ENCODE data around the gene NEU1. TPM values are rescaled to one million over a fixed set of nuclear protein-coding genes. Genes with fewer than 3 reads are reported as not detected.

The NEU1 gene
- total RNA-seq, 1 experiment from 2014 or later = 15.1 TPM

GRCh38 chr6:31826793-31827285 lies 35.8 kb downstream of the NEU1 start:
- no peaks in the 10 kb centered on the region for H3K9me3 ChIP-seq (ENCODE audit: control insufficient read depth in 1 of 2, insufficient read depth in 1 of 2, low read depth in 1 of 2, low read length in 2 of 2)
- peak overlapping the region; percentile 77 for H3K4me2 ChIP-seq (ENCODE audit: low read length)
- H3K4me1 ChIP-seq (ENCODE audit: control insufficient read depth in 1 of 2, insufficient read depth in 2 of 2, low read length in 2 of 2) = peaks cover 46 to 73% of the 10 kb centered on the region in 2 experiments
- peak overlapping the region; percentile 94 for H3K27ac ChIP-seq (ENCODE audit: low read depth, low read length)
- H2AFZ ChIP-seq (ENCODE audit: low read depth, low read length, poor library complexity, severe bottlenecking) = no peak overlapping the region
- BruUV-seq (replicated peaks) = TSS peak; percentile 96
- peak overlapping the region; percentile 43 to 71 for H3K4me3 ChIP-seq (replicated peaks in 1 of 2; ENCODE audit: low read depth in 1 of 2, low read length in 2 of 2)
- peaks cover 4% of the 10 kb centered on the region; the same call in 1 of the 2 replicates for H4K20me1 ChIP-seq (ENCODE audit: insufficient read depth)
- intact Hi-C loops (cut with micrococcal nuclease) = loop anchor here (1.0 to 2.0 kb wide), 4 partner anchors 20 to 147 kb away; no protein-coding TSS in a partner anchor
- no peaks in the 10 kb centered on the region for H3K27me3 ChIP-seq (ENCODE audit: insufficient read depth, low read length)
- no peaks in the 10 kb centered on the region for H3K9me2 ChIP-seq (ENCODE audit: insufficient read depth)
- no peak for DNase-seq (ENCODE audit: low read depth, low spot score)
- ChIA-PET POLR2A (interaction anchor here (0.7 to 1.8 kb wide), 36 partner anchors 8 to 324 kb away, joined by 3 to 49 read pairs (median 6); partner anchors contain the start of genes ABHD16A, BAG6, C6orf47 and CLIC1), RAD21 (ENCODE audit: low non-redundant PET in 1 of 2, low total read pairs in 2 of 2, uncharacterized antibody in 2 of 2, unreplicated experiment in 2 of 2) (interaction anchor here in 1 of 2 experiments (0.9 to 2.0 kb wide), 3 partner anchors 20 to 88 kb away, joined by 3 to 5 read pairs (median 4); partner anchors contain the start of genes LSM2 and VARS1), CTCF (interaction anchor here (0.7 to 1.5 kb wide), 4 partner anchors 20 to 57 kb away, joined by 5 to 7 read pairs (median 6); partner anchors contain the start of genes LSM2 and VARS1)
- H3K79me2 ChIP-seq (ENCODE audit: insufficient read depth, low read length) = peaks cover 29% of the 10 kb centered on the region
- peak overlapping the region; percentile 70 for H3K9ac ChIP-seq (ENCODE audit: low read length)
- peak; percentile 46 for ATAC-seq
- H3K36me3 ChIP-seq (ENCODE audit: control insufficient read depth in 1 of 2, insufficient read depth in 2 of 2, low read length in 2 of 2) = no peaks in the 10 kb centered on the region; a peak in 1 of 4 replicates
- TF ChIP-seq ZNF274 (IDR thresholded peaks at IDR 0.05; ENCODE audit: low read depth, low read length) (no peak), TCF7L2 (IDR thresholded peaks at IDR 0.05; ENCODE audit: borderline replicate concordance, extremely low read depth, insufficient read depth, insufficient read length) (no peak), YY1 (IDR thresholded peaks at IDR 0.05; ENCODE audit: extremely low read depth, insufficient replicate concordance, low read depth, low read length) (peak; percentile 10), EGR1 (IDR thresholded peaks at IDR 0.05; ENCODE audit: low read depth) (no peak), REST (IDR thresholded peaks at IDR 0.05; ENCODE audit: low read depth) (no peak), SIN3A (IDR thresholded peaks at IDR 0.05; ENCODE audit: low read depth) (no peak), ELF1 (IDR thresholded peaks at IDR 0.05; ENCODE audit: borderline replicate concordance, low read depth) (no peak), CBX3 (IDR thresholded peaks at IDR 0.05; ENCODE audit: low read depth) (no peak), CTCF (IDR thresholded peaks at IDR 0.05 in 2 of 3, conservative IDR thresholded peaks at IDR 0.05 in 1 of 3; ENCODE audit: borderline replicate concordance in 1 of 3, insufficient read depth in 1 of 3, low read depth in 2 of 3, low read length in 2 of 3) (no peak), ZFX (IDR thresholded peaks at IDR 0.05) (no peak), RAD21 (IDR thresholded peaks at IDR 0.05; ENCODE audit: low read depth) (no peak), POLR2AphosphoS5 (IDR thresholded peaks at IDR 0.05; ENCODE audit: low read depth, low read length) (peak; percentile 57), MAX (IDR thresholded peaks at IDR 0.05) (no peak), EZH2 (IDR thresholded peaks at IDR 0.05) (no peak)
- TF ChIP-seq, protein P1, sequence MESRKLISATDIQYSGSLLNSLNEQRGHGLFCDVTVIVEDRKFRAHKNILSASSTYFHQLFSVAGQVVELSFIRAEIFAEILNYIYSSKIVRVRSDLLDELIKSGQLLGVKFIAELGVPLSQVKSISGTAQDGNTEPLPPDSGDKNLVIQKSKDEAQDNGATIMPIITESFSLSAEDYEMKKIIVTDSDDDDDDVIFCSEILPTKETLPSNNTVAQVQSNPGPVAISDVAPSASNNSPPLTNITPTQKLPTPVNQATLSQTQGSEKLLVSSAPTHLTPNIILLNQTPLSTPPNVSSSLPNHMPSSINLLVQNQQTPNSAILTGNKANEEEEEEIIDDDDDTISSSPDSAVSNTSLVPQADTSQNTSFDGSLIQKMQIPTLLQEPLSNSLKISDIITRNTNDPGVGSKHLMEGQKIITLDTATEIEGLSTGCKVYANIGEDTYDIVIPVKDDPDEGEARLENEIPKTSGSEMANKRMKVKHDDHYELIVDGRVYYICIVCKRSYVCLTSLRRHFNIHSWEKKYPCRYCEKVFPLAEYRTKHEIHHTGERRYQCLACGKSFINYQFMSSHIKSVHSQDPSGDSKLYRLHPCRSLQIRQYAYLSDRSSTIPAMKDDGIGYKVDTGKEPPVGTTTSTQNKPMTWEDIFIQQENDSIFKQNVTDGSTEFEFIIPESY (IDR thresholded peaks at IDR 0.05; ENCODE audit: extremely low read depth, insufficient replicate concordance, low read length) = no peak
- TF ChIP-seq, protein P2, sequence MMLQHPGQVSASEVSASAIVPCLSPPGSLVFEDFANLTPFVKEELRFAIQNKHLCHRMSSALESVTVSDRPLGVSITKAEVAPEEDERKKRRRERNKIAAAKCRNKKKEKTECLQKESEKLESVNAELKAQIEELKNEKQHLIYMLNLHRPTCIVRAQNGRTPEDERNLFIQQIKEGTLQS (IDR thresholded peaks at IDR 0.05) = no peak

All from HCT116 (cell line).